Measurements from ENCODE around the gene IL11RA.

Gene IL11RA

DNA sequence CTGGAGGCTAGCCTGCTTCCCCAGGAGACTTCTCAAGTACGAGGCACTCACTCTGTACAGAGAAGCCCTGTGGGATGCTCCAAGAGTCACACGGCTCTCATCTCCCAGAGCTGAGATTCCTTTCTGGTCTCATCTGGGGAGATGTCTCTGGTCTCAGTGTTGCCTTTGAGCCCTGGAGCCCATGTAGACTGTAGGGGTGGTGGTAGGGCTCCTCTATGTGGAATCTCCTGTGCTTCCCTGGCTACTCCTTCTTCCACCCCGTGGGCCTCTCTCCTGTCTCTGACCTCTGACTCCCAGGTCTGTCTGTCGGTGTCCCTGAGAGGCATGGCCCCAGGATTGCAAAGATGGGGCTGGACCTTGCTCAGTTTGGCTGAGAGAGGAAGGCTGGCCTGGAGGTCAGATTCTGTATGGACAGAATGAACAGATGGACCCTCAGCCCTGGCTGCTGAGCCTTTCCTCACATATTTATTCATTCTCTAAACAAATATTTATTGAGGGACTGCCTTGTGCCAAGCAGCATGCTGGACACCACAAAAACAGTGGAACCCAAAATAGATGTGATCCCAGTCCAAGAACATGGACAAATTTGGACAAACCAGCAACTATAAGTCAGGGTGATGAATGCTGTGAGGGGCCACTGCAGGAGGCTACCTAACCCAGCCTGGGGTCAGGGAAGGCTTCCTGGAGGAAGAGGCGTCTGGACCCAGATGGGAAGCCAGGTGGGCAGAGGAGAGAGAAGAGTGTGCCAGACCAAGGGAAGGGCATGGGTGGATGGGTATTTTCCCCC, 36.5 kb downstream of the IL11RA start:
- H3K27me3 ChIP-seq (ENCODE audit: insufficient read depth, poor library complexity, severe bottlenecking): no peaks in the 10 kb centered on the region
- H3K9me3 ChIP-seq (ENCODE audit: severe bottlenecking): no peaks in the 10 kb centered on the region
- no peak for DNase-seq (ENCODE audit: low spot score)
- no peaks in the 10 kb centered on the region for H3K36me3 ChIP-seq (ENCODE audit: low read depth)
- no peaks in the 10 kb centered on the region for H3K4me1 ChIP-seq (ENCODE audit: insufficient read depth, poor library complexity, severe bottlenecking)
- TF ChIP-seq, protein P1, sequence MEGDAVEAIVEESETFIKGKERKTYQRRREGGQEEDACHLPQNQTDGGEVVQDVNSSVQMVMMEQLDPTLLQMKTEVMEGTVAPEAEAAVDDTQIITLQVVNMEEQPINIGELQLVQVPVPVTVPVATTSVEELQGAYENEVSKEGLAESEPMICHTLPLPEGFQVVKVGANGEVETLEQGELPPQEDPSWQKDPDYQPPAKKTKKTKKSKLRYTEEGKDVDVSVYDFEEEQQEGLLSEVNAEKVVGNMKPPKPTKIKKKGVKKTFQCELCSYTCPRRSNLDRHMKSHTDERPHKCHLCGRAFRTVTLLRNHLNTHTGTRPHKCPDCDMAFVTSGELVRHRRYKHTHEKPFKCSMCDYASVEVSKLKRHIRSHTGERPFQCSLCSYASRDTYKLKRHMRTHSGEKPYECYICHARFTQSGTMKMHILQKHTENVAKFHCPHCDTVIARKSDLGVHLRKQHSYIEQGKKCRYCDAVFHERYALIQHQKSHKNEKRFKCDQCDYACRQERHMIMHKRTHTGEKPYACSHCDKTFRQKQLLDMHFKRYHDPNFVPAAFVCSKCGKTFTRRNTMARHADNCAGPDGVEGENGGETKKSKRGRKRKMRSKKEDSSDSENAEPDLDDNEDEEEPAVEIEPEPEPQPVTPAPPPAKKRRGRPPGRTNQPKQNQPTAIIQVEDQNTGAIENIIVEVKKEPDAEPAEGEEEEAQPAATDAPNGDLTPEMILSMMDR (IDR thresholded peaks at IDR 0.05; ENCODE audit: poor library complexity, severe bottlenecking): no peak
- ATAC-seq (ENCODE audit: low read depth): no peak
- no peak overlapping the region for H3K27ac ChIP-seq (ENCODE audit: poor library complexity, severe bottlenecking)
- no peak overlapping the region for H3K4me3 ChIP-seq (ENCODE audit: severe bottlenecking)

- DNase-seq (ENCODE audit: low spot score): no peak
- Histone ChIP-seq H3K4me1 (ENCODE audit: insufficient read depth, poor library complexity, severe bottlenecking) (no peaks in the 10 kb centered on the region), H3K36me3 (ENCODE audit: low read depth) (no peaks in the 10 kb centered on the region), H3K9me3 (ENCODE audit: severe bottlenecking) (no peaks in the 10 kb centered on the region), H3K27ac (ENCODE audit: poor library complexity, severe bottlenecking) (no peak overlapping the region), H3K27me3 (ENCODE audit: insufficient read depth, poor library complexity, severe bottlenecking) (no peaks in the 10 kb centered on the region), H3K4me3 (ENCODE audit: severe bottlenecking) (no peak overlapping the region)
- TF ChIP-seq, protein P1 (IDR thresholded peaks at IDR 0.05; ENCODE audit: poor library complexity, severe bottlenecking): no peak
- no peak for ATAC-seq (ENCODE audit: low read depth)
These were observed 37.1 kb downstream of the IL11RA start for GRCh38 chr9:34689116-34689470.

GRCh38 chr9:34689512-34689911, 37.5 kb downstream of the IL11RA start:
- no peaks in the 10 kb centered on the region for H3K27me3 ChIP-seq (ENCODE audit: insufficient read depth, poor library complexity, severe bottlenecking)
- H3K27ac ChIP-seq (ENCODE audit: poor library complexity, severe bottlenecking): no peak overlapping the region

DNA sequence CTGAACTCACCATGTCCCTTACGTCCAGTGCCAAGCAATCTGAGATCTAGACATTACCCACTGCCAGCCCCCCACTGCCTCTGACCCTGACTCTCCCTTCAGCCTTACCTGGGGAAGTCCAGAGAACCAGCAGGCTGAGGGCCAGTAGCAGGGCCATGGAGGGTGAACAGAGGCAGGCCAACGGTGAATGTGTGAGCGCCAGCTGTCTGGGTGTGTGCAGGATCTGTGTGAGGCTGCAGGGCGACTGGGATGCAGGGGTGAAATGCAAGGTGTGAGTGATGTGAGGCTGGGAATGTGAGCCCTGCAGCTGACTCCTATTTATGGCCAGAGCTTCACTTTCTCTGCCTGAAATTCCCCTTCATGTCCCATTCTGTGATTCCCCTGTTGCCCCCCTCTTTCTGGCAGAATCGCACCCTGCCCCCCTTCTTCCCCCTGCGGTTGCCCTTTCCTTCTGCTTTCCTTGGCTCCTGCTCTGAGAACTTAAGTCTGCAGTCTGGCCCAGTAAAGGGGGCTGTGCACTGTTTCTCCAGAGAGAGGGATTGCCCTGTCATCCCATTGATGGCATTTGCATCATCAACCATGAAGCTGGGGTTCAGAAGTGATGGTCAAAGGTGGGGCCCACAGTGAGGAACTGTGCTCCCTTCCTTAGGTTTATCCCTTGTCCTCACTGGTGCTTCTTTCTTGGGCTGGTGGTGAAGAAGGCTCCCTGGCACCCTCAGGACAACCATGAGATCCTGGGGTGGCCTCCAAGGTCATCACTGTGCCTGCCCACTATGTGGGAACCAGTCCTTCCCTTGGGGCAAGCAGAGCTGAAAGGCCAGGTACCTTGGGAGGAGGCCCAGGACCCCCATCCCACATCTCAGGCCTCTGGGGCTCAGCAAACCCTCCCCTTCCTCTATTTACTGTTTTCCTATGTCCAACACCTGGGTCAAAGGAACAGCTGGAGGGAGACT, 39.3 kb downstream of the IL11RA start, which contains the start of gene CCL19:
Gene CCL19 (minus strand): TSS at position 294 of the 953 bp plus-strand sequence. CDS start 137 bp downstream, at position 157.
- H3K36me3 ChIP-seq (ENCODE audit: low read depth): no peaks in the 10 kb centered on the region
- no peaks in the 10 kb centered on the region for H3K27me3 ChIP-seq (ENCODE audit: insufficient read depth, poor library complexity, severe bottlenecking)
- H3K4me3 ChIP-seq (ENCODE audit: severe bottlenecking): no peak within 1 kb of the TSS
- TF ChIP-seq, protein P1 (IDR thresholded peaks at IDR 0.05; ENCODE audit: poor library complexity, severe bottlenecking): no peak
- no peak within 1 kb of the TSS for H3K27ac ChIP-seq (ENCODE audit: poor library complexity, severe bottlenecking)
- no peaks in the 10 kb centered on the region for H3K4me1 ChIP-seq (ENCODE audit: insufficient read depth, poor library complexity, severe bottlenecking)
- ATAC-seq (ENCODE audit: low read depth) (no peak), DNase-seq (ENCODE audit: low spot score) (no peak)
- H3K9me3 ChIP-seq (ENCODE audit: severe bottlenecking): no peaks in the 10 kb centered on the region

More at GRCh38 chr9:34689512-34689911, 37.5 kb downstream of the IL11RA start:
- Histone ChIP-seq H3K4me1 (ENCODE audit: insufficient read depth, poor library complexity, severe bottlenecking) (no peaks in the 10 kb centered on the region), H3K36me3 (ENCODE audit: low read depth) (no peaks in the 10 kb centered on the region), H3K9me3 (ENCODE audit: severe bottlenecking) (no peaks in the 10 kb centered on the region), H3K4me3 (ENCODE audit: severe bottlenecking) (no peak overlapping the region)
- DNase-seq (ENCODE audit: low spot score) (no peak), ATAC-seq (ENCODE audit: low read depth) (no peak)
- TF ChIP-seq, protein P1 (IDR thresholded peaks at IDR 0.05; ENCODE audit: poor library complexity, severe bottlenecking): no peak

Measured in RWPE2 (cell line).